K562 (cell line): ENCODE data around the gene SEC22C. TPM values are rescaled to one million over a fixed set of nuclear protein-coding genes. Genes with fewer than 3 reads are reported as not detected.

Experiments used
- ATF3 ChIP-seq, 2 experiments: fragments of 450-650 bp in 1 of 2; sonication (generic) in 1 of 2; formaldehyde crosslinking in 1 of 2; IDR thresholded peaks in 1 of 2; conservative IDR thresholded peaks in 1 of 2; 2 replicates each; pipeline versions ENCODE4 v1.6.1 to v1.8.1; 2016 to 2023; ENCODE audit warnings: mild to moderate bottlenecking in 2 of 2, moderate library complexity in 2 of 2, inconsistent platforms in 1 of 2, missing genetic modification reagents in 1 of 2
- ETS2 ChIP-seq: IDR thresholded peaks from 2 replicates; pipeline ENCODE4 v1.6.1; 2016; ENCODE audit warnings: borderline replicate concordance, missing genetic modification characterization, mild to moderate bottlenecking, moderate library complexity, missing compliant biosample characterization; ENCODE audit not compliant: poor library complexity, severe bottlenecking
- FOXJ3 ChIP-seq: sonication (generic); formaldehyde crosslinking; IDR thresholded peaks from 2 replicates; pipeline ENCODE4 v1.4.0; 2020; ENCODE audit warnings: mild to moderate bottlenecking, missing genetic modification reagents
- FOXO4 ChIP-seq: fragments of 450-650 bp; formaldehyde crosslinking; IDR thresholded peaks from 2 replicates; pipeline ENCODE4 v1.4.0; 2020; ENCODE audit warnings: mild to moderate bottlenecking, moderate library complexity
- GTF2B ChIP-seq: IDR thresholded peaks from 2 replicates; pipeline ENCODE4 v1.6.1; 2011; ENCODE audit not compliant: insufficient read length; ENCODE audit errors: extremely low read depth
- HCFC1 ChIP-seq: IDR thresholded peaks from 2 replicates; pipeline ENCODE4 v1.6.1; 2012; ENCODE audit warnings: low read depth, low read length, improper control_type of control experiment
- HLTF ChIP-seq: fragments of 450-650 bp; IDR thresholded peaks from 2 replicates; pipeline ENCODE4 v1.6.1; 2016
- IRF1 ChIP-seq: sonication (generic); formaldehyde crosslinking; IDR thresholded peaks from 2 replicates; pipeline ENCODE4 v1.8.0; 2022; ENCODE audit warnings: missing genetic modification reagents, mild to moderate bottlenecking, borderline replicate concordance
- KDM1A ChIP-seq, 2 experiments: fragments of 450-650 bp; IDR thresholded peaks; 2 replicates each; pipeline ENCODE4 v1.6.1; 2016; ENCODE audit warnings: mild to moderate bottlenecking in 2 of 2
- PHF21A ChIP-seq: fragments of 450-650 bp; IDR thresholded peaks from 2 replicates; pipeline ENCODE4 v1.6.1; 2017; ENCODE audit warnings: low read depth, borderline replicate concordance
- RNF2 ChIP-seq: sonication (generic); IDR thresholded peaks from 2 replicates; pipeline ENCODE4 v1.6.1; 2016
- STAT6 ChIP-seq: sonication (generic); formaldehyde crosslinking; IDR thresholded peaks from 2 replicates; pipeline ENCODE4 v1.8.1; 2023; ENCODE audit warnings: mild to moderate bottlenecking, missing genetic modification reagents
- SUPT5H ChIP-seq: fragments of 450-650 bp; IDR thresholded peaks from 2 replicates; pipeline ENCODE4 v1.6.1; 2016
- TAL1 ChIP-seq: fragments of 450-650 bp; IDR thresholded peaks from 2 replicates; pipeline ENCODE4 v1.6.1; 2016; ENCODE audit warnings: mild to moderate bottlenecking
- TARDBP ChIP-seq: fragments of 450-650 bp; IDR thresholded peaks from 2 replicates; pipeline ENCODE4 v1.6.1; 2016
- TCF3 ChIP-seq: sonication (generic); formaldehyde crosslinking; IDR thresholded peaks from 2 replicates; pipeline ENCODE4 v1.4.0; 2020; ENCODE audit warnings: mild to moderate bottlenecking, missing genetic modification reagents
- XRCC5 ChIP-seq: fragments of 200-400 bp; formaldehyde crosslinking; IDR thresholded peaks from 2 replicates; pipeline ENCODE4 v1.6.1; 2017; ENCODE audit warnings: low read depth, mild to moderate bottlenecking, low read length
- ZNF143 ChIP-seq: sonication (generic); formaldehyde crosslinking; IDR thresholded peaks from 2 replicates; pipeline ENCODE4 v1.9.0; 2022; ENCODE audit warnings: mild to moderate bottlenecking, missing genetic modification reagents
- ZNF518B ChIP-seq: fragments of 250-450 bp; sonication (Bioruptor Pico); IDR thresholded peaks from 2 replicates; pipeline ENCODE4 v1.5.0; 2021; ENCODE audit warnings: mild to moderate bottlenecking, moderate library complexity
- ZNF584 ChIP-seq: fragments of 200-800 bp; sonication (Bioruptor generic); IDR thresholded peaks from 2 replicates; pipeline ENCODE4 v1.6.1; 2016; ENCODE audit warnings: low read depth, mild to moderate bottlenecking, missing genetic modification characterization, missing compliant biosample characterization
- polyA plus RNA-seq, 8 experiments: library from polyadenylated mRNA; depleted of rRNA in 4 of 8; stranded (reverse) in 5 of 8; unstranded in 3 of 8; fragments of >200 nt; fragmentation: Nextera tagmentation in 2 of 8; fragmentation: Illumina TruSeq in 1 of 8; extraction: Ambion mirVana in 2 of 8; extraction: Trizol in 1 of 8; gene quantifications; 2 replicates each; pipeline versions ENCODE4 v1.2.1 to v1.2.3, GENCODE V29; 2011 to 2014; ENCODE audit warnings: inconsistent platforms in 1 of 8, missing spikeins in 1 of 8
- total RNA-seq, 7 experiments: library from RNA; depleted of rRNA in 6 of 7; stranded (reverse); fragments of >200 nt in 6 of 7; fragmentation: Illumina TruSeq in 2 of 7; extraction: Trizol in 2 of 7; gene quantifications; 2 replicates each; pipeline versions ENCODE4 v1.2.1 to v1.2.3, GENCODE V29; 2011 to 2021; ENCODE audit warnings: low replicate concordance in 1 of 7

SEC22C gene
- total and polyA plus RNA-seq, 9 of the 15 experiments (the other 6 are each of a cell fraction or from before 2014, with no cell fraction given): 35.6 to 68.4 (median 50.7) TPM

GRCh38 chr3:42595682-42596081, 13.9 kb upstream of the SEC22C start (continued):
- TF ChIP-seq IRF1 (CRISPR knock-in tag): no peak
- peak; percentile 52 for TF ChIP-seq TCF3 (CRISPR knock-in tag)
- no peak for TF ChIP-seq GTF2B
- no peak for TF ChIP-seq ZNF518B (CRISPR knock-in tag)
- no peak for TF ChIP-seq ZNF584 (CRISPR knock-in tag)
- no peak for TF ChIP-seq FOXO4
- no peak for TF ChIP-seq HLTF
- TF ChIP-seq HCFC1: no peak
- TF ChIP-seq KDM1A (IDR thresholded peaks at IDR 0.05): peak; percentile 37 to 53; a peak in 1 of 4 replicates
- TF ChIP-seq ATF3 (IDR thresholded peaks at IDR 0.05): no peak
- no peak for TF ChIP-seq ATF3 (CRISPR knock-in tag; conservative IDR thresholded peaks at IDR 0.05)
- TF ChIP-seq XRCC5: no peak
- peak; percentile 41; the same call in 1 of the 2 replicates for TF ChIP-seq TAL1
- TF ChIP-seq TARDBP: no peak
- no peak for TF ChIP-seq FOXJ3 (CRISPR knock-in tag)
- no peak for TF ChIP-seq STAT6 (CRISPR knock-in tag)
- TF ChIP-seq ETS2 (tag): no peak
- TF ChIP-seq SUPT5H: no peak
- TF ChIP-seq PHF21A: no peak
- TF ChIP-seq ZNF143 (CRISPR knock-in tag): no peak
- TF ChIP-seq RNF2: no peak
